ENCODE measurements around the gene BTNL3. TPM values are rescaled to one million over a fixed set of nuclear protein-coding genes. Genes with fewer than 3 reads are reported as not detected.

Gene BTNL3
- total and polyA plus RNA-seq, 10 of the 15 experiments (the other 5 are each of a cell fraction or from before 2014, with no cell fraction given): 0.39 TPM; not detected in 9

DNA sequence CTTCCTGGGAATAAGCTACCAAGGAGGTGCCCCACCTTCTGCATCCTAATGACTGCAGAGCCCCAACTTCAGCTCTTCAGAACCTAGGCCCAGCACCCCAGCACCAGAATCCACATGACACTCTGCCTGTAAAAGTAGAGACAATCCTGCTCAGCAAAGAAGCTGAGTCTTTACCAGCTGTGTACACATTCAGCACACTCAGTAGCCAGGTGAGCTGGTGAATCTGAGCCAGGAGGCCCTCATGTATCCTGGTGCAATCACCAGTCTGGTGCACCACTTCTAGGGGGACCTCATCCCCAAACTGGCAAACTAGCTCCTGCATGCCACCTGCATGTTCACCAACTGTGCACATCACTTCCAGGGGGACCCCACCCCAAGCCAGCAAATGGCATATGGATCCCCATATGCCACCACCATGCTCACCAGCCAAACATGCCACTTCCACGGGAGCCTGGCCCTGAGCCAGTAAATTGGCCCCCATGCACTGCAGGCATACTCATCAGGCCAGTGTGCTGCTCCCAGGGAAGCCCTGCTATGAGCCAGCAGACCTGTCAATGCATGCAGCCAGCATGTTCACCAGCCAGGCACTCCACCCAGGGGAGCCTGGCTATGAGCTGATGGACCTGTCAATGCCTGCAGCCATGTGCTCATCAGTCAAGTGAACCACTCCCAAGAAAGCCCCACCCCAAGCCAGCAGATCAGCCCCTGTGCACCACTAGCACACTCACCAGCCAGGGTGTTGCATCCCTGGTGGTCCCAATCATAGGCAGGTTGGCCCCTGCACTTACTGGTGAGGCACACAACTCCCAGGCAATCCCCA is 35.8 kb downstream of the BTNL3 start:
- intact Hi-C loops (cut with micrococcal nuclease; ENCODE audit: unreplicated experiment) (no loop called here), in situ Hi-C loops (cut with MboI) (no loop called here)
- no peak for ATAC-seq
- Histone ChIP-seq H2AFZ (ENCODE audit: control insufficient read depth, low read depth, low read length) (no peak overlapping the region), H3K4me3 (no peak overlapping the region), H3K9me3 (replicated peaks; ENCODE audit: control insufficient read depth, insufficient read depth, low read length) (no peaks in the 10 kb centered on the region; the same call in 1 of the 3 replicates), H3K27me3 (replicated peaks in 1 of 2; ENCODE audit: control insufficient read depth in 2 of 2, insufficient read depth in 2 of 2, low read length in 1 of 2) (no peaks in the 10 kb centered on the region), H3K9ac (ENCODE audit: control insufficient read depth, insufficient read depth, low read length) (no peak overlapping the region), H3K4me2 (ENCODE audit: control insufficient read depth, insufficient read depth) (no peak overlapping the region), H4K20me1 (ENCODE audit: control insufficient read depth, insufficient read depth) (no peaks in the 10 kb centered on the region), H3K27ac (ENCODE audit: control insufficient read depth, insufficient read depth) (no peak overlapping the region), H3K36me3 (ENCODE audit: control insufficient read depth in 2 of 2, insufficient read depth in 2 of 2, low read length in 1 of 2) (no peaks in the 10 kb centered on the region), H3K4me1 (ENCODE audit: control insufficient read depth, insufficient read depth, low read length) (no peaks in the 10 kb centered on the region), H3K79me2 (ENCODE audit: control insufficient read depth, insufficient read depth, low read length) (no peaks in the 10 kb centered on the region)
- CTCF ChIA-PET: no interaction called here
- WGBS (ENCODE audit: insufficient coverage, insufficient replicate concordance, low lambda C conversion rate, missing lambda C conversion rate): 0% methylated on average over 1 of the region's 1 CpG
- FAIRE-seq: no peak
- no TSS peak for BruUV-seq (replicated peaks)
- SMC1A ChIA-PET (ENCODE audit: uncharacterized antibody, unreplicated experiment): interaction anchor here (1.7 kb wide), 1 partner anchor 29 kb away, joined by 5 read pairs; no protein-coding TSS in a partner anchor
- RAD21 ChIA-PET (ENCODE audit: unreplicated experiment): no interaction called here
- POLR2A ChIA-PET: no interaction called here
- no peak for DNase-seq (ENCODE audit: low read depth, low spot score)
- TF ChIP-seq BACH1 (IDR thresholded peaks at IDR 0.05; ENCODE audit: borderline replicate concordance) (no peak), POLR2AphosphoS2 (IDR thresholded peaks at IDR 0.05; ENCODE audit: low read depth, low read length) (no peak), CBFB (IDR thresholded peaks at IDR 0.05; ENCODE audit: low read depth) (no peak), TCF3 (IDR thresholded peaks at IDR 0.05; ENCODE audit: borderline replicate concordance, insufficient read depth, low read depth, low read length) (no peak), KDM1A (IDR thresholded peaks at IDR 0.05; ENCODE audit: borderline replicate concordance) (no peak), FOS (IDR thresholded peaks at IDR 0.05; ENCODE audit: borderline replicate concordance, extremely low read depth, insufficient read length) (no peak), MTA3 (IDR thresholded peaks at IDR 0.05; ENCODE audit: borderline replicate concordance, low read length) (no peak), SPI1 (IDR thresholded peaks at IDR 0.05; ENCODE audit: borderline replicate concordance, insufficient read depth, low read depth, low read length) (no peak), ZNF207 (IDR thresholded peaks at IDR 0.05; ENCODE audit: borderline replicate concordance) (no peak), TAF1 (IDR thresholded peaks at IDR 0.05; ENCODE audit: borderline replicate concordance, low read depth, low read length) (no peak), CHD2 (IDR thresholded peaks at IDR 0.05; ENCODE audit: borderline replicate concordance, low read depth, low read length) (no peak), ZNF24 (IDR thresholded peaks at IDR 0.05) (no peak), ESRRA (IDR thresholded peaks at IDR 0.05; ENCODE audit: low read length) (no peak), USF1 (IDR thresholded peaks at IDR 0.05; ENCODE audit: borderline replicate concordance, extremely low read length, insufficient read depth, low read depth, low read length) (no peak), PKNOX1 (IDR thresholded peaks at IDR 0.05) (no peak), NR2C1 (IDR thresholded peaks at IDR 0.05) (no peak)
- TF ChIP-seq, protein P1, sequence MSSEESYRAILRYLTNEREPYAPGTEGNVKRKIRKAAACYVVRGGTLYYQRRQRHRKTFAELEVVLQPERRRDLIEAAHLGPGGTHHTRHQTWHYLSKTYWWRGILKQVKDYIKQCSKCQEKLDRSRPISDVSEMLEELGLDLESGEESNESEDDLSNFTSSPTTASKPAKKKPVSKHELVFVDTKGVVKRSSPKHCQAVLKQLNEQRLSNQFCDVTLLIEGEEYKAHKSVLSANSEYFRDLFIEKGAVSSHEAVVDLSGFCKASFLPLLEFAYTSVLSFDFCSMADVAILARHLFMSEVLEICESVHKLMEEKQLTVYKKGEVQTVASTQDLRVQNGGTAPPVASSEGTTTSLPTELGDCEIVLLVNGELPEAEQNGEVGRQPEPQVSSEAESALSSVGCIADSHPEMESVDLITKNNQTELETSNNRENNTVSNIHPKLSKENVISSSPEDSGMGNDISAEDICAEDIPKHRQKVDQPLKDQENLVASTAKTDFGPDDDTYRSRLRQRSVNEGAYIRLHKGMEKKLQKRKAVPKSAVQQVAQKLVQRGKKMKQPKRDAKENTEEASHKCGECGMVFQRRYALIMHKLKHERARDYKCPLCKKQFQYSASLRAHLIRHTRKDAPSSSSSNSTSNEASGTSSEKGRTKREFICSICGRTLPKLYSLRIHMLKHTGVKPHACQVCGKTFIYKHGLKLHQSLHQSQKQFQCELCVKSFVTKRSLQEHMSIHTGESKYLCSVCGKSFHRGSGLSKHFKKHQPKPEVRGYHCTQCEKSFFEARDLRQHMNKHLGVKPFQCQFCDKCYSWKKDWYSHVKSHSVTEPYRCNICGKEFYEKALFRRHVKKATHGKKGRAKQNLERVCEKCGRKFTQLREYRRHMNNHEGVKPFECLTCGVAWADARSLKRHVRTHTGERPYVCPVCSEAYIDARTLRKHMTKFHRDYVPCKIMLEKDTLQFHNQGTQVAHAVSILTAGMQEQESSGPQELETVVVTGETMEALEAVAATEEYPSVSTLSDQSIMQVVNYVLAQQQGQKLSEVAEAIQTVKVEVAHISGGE (CRISPR knock-in tag; IDR thresholded peaks at IDR 0.05): no peak
